GOT3 (cell line): ENCODE results near the gene IGHMBP2.
"Not testable (repeated sequence)": the region's sequence is repeated elsewhere in the genome, so short reads cannot be mapped to it uniquely, and the experiment has no call there.

ENCODE experiments used
- DNase-seq: peaks from one replicate; lab custom pipeline; 2025; ENCODE audit warnings: mixed read lengths; lab: John Stamatoyannopoulos, UW

IGHMBP2 gene

DNA sequence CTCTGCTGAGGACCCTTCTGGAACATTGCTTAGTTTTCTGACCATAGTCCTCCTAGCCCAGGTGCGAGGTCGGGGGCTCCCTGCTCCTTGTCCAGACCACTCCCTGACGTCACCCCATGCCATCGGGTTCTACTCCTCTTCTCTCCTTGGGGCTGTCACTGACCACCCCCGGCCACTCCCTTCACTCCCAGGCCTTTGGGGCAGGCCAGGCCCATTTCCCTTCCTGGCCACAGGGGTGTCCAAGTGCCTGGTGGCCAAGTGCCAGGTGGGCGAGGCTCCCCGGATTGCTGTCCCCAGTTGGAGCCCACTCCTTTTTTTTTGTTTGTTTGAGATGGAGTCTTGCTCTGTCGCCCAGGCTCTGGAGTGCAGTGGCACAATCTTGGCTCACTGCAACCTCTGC lies 57.6 kb downstream of the IGHMBP2 start:
- DNase-seq: no peak

DNA sequence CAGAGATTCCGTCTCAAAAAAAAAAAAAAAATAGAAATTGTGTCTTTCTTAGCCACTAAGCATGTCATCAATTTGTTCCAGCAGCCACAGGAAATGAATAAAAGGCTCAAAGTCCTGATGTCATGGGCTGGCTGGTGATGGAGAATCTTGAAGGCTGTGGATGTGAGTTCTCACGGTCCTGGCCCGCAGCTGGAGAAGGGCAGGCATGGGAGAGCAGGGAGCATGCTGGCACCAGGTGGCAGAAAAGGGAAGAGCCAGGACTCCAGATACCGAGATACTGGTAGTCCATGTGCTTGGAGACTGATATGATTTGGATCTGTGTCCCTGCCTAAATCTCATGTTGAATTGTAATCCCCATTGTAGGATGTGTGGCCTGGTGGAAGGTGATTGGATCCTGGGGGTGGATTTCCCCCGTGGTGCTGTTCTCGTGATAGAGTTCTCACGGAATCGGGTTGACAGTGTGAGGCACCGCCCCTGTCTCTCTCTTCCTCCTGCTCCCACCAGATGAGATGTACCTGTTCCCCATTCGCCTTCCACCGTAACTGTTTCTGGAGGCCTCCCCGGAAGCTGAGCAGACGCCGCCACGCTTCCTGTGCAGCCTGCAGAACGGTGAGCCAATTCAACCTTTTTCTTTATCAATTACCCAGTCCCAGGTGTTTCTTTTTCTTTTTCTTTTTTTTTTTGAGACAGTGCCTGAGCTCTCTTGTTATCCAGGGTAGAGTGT lies 59.0 kb downstream of the IGHMBP2 start:
- no peak for DNase-seq

DNA sequence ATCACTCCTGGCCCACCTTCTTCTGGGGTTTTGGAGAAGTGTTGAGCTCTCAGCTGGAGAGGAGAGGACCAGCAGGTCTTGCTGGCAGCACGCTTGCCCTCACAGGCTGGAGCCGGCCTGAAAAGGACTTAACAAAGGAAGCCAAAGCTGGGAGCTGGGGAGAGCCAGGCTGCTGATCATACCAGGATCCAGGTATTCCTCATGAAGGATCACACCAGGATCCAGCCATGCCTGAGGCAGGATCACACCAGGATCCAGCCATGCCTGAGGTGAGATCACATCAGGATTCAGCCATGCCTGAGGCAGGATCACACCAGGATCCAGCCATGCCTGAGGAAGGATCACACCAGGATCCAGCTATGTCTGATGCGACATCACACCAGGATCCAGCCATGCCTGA lies 60.1 kb downstream of the IGHMBP2 start:
- DNase-seq: no peak

DNA sequence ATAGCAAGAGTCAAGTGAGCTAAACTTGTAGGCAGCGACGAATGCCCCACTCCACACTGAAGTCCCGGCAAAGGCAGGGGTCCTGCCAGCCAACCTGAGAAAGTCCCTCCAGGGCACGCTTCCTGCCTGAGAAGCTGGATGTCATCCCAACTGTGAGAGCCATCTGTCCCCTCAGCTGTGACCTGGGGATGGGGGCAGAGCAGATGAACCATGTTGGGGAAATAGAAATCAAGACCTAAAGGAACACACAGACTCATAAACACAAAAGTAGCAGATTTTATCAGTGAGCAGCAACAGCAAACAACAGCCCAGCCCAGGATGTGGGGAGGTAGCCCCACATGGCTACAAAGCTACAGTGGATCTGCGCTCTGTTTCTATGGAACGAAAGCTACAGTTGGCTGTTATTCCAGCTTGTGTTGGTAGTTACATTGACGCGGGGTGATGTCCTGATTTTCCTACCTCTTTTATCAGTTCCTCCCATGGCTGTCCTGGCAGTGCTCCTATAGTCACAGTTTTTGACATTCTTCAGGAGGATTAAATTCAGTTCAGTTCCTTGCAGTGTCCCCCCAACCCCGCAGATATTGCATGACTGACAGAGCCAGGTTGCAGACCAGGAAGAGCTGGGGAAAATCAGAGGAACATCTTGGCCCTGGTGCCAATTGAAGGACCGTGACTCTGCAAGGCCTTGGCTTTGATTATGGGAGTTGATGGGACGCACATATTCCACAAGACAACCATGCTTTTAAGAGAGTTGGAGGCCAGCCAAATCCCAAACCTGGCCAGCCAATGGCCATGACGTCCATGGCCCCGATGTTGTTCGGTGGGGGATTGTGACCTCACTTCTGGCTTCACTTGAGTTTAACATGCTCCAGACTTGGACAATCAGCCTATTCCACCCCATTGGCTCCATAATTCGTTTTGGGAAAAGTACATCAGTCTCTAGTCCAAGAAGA lies 62.5 kb downstream of the IGHMBP2 start:
- DNase-seq: no peak

DNA sequence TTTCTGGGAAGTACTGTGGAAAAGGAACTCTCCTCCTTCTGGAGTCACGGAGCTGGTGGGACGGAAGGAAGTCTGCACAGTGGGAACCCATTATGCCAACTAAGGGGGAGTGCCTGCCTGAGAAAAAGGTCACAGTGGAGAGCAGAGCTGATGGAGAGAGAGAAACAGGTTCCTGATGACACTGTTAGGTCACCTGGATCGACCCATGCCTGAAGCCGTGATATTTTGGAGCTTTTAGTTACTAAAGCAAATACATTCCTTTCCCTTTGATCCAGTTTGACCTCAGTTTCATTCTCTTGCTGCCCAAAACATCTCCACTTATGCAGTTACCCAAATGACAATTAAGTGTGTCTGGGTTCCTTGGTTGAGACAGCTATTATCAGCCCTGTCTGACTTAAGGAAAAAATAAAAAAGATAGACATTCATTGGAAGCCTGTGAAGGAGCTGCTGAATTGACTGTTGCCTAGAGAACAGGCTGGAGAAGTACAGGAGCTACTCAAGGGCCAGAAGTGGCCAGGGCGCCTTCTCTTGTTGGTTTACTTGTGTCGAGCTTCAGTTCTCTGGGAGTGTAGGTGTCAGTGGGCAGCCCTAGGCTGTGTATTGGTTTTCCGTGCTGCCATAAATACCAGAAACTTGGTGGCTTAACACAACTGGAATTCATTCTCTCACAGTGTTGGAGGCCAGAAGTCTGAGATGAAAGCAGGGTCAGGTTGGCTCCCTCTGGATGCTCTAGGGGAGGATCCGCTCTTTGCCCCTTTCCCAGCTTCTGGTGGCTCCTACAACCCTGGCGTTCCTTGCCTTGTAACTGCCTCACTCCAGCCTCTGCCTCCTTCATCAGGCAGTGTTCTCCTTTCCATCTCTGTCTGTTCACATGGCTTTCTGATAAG lies 63.4 kb downstream of the IGHMBP2 start:
- no peak for DNase-seq

DNA sequence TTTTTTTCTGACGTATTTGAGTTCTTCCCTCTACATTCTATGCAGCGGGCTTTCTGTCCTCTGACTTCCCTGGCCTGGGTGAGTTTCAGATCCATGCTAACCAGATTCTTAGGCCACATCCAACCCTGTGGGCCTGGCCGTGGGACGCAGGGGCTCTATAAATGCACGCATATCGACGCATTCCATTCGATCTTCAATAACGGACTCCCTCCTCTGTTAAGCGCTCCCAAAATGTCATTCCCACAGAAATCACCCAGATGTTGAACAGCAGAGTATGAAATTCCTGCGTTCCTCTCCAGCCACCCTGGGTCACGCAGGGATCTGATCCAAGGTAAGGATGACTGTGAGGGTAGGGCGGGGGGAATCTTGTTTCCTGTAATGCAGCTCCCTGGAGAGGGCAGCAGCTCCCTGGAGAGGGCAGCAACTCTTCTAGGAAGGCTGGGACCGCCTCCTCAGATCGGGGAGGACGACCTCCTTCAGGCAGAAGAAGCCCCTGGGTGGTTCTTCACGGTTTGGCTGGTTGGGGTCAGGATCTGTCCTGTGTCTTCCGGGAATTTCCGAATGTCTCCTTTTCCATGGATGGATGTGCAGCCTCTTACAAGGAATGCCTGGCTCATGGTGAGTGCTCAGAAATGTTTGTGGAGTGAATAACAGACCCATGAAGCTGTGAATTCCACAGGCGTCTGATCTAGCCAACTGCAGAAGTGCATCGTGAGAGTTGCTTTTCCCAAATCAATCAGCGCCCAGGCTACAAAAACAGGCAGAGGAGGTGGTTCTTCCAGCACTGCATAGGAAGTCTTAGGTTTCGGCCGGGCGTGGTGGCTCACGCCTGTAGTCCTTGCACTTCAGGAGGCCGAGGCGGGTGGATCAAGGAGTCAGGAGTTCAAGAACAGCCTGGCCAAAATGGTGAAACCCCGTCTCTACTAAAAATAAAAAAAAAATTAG lies 64.9 kb downstream of the IGHMBP2 start:
- no peak for DNase-seq

DNA sequence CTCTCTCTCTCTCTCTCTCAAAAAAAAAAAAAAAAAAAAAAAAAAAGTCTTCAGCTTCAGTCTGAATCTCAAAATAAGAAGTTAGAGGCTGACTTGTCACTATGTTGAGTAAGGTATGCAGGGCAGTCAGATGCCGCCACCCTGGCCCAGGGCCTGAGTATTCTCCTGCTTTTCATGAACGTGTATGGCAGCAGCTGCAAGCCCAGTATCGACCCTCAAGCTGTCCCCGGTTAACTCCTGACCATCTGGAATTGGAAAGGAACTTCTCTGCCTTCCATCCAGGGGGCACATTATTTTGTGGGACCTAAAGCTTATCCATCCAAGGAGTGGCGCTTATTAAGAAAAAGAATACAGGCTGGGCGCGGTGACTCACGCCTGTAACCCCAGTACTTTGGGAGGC lies 65.7 kb downstream of the IGHMBP2 start:
- no peak for DNase-seq

DNA sequence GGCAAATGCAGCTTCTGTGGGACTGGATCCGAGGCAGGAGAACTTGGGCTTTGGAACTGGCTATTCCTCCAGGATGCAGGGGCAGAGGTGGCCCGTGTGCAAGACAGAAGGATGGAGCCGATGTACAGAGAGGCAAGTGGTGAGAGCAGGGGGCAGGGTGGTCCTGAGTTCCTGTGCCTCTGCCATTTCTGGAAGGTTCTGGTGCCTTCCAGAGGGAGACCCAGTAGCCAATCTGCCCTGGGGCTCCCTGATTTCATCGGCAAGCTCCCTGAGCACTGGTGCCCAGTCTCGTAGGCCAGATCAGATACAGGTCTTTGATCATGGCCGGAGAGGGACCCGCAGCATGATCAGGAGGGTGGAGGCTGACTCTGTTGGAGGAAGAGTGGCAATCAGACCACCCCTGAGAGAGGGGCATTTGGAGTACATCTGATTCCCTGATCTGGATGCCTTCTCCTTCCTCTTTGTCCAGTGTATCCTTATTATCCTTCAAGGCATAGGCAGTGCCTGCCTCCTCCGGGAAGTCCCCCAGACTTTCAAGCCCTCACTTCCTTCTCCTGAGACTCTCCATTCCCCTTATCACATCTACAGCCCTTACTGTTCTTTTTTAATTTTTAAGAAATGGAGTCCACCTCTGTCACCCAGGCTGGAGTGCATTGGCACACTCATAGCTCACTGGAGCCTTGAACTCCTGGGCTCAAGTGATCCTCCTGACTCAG lies 67.4 kb downstream of the IGHMBP2 start:
- DNase-seq: no peak

DNA sequence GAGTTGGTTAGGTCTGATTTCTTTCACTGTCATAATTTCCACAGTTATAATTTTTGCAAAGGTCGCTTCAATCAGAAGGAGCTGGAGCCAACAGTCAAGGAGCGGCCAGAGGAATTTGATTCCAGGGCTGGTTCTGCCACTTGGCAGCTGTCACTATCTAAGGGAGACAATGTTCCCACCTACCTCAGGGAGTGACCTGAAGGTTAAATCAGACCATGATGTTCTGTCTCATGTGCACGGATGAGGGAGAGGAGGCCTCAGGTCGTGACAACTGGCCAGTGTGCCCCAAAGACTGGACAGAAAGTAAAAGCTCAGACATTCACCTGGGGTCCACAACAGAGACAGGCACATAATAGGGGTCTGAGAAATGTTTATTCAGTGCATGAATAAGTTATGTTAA lies 69.5 kb downstream of the IGHMBP2 start:
- no peak for DNase-seq

DNA sequence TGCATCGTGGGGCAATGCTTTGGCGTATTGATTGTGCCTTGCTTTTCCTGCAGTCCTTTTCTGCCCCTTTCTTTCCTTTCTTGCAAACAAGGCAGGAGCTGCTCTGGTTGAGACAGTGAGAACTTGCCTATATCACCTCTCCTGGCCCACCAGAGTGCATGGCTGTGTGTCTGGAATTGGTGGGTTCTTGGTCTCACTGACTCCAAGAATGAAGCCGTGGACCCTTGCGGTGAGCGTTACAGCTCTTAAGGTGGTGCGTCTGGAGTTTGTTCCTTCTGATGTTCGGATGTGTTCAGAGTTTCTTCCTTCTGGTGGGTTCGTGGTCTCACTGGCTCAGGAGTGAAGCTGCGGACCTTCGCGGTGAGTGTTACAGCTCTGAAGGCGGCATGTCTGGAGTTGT lies 70.0 kb downstream of the IGHMBP2 start:
- DNase-seq: not testable (repeated sequence)

DNA sequence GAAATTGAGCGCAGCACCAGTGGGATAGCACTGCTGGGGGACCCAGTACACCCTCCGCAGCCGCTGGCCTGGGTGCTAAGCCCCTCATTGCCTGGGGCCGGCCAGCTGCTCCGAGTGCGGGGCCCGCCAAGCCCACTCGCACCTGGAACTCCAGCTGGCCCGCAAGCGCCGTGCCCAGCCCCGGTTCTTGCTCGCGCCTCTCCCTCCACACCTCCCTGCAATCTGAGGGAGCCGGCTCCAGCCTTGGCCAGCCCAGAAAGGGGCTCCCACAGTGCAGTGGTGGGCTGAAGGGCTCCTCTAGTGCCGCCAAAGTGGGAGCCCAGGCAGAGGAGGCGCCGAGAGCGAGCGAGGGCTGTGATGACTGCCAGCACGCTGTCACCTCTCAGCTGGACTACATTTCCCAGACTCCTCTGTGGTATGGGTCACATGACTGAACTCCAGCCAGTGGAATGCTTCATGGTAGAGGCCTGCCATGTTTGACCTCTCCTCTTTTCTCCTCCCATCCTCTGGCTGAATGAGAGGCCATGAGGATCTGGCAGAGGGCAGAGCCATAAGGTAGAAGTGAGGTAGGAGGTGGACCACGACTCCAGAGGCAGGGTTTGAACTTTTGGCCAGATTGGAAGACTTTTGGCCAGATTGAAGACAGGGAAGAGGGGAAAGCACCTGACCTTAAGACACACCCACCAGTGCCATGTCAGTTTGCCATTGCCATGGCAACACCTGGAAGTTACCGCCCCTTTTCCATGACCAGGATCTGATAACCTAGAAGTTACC lies 70.9 kb downstream of the IGHMBP2 start:
- DNase-seq: no peak

DNA sequence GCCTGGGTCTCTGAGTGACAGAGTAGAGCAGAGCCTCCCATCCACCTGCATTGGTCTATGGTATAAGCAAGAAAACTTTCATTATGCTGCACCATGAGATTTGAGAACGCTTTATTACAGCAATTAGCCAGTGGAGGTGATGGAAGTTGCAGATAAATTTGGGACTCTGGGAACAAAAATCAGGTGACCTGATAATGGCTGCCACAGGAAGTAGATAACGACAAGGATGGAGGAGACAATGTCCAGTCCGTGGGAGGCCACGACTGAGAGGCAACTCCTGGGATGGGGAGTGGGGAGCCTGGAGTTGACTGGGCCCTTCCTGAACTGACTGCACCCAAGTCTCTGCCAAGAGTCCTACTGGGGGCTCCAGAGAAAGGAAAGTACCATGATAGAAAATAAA lies 72.4 kb downstream of the IGHMBP2 start:
- DNase-seq: no peak

DNA sequence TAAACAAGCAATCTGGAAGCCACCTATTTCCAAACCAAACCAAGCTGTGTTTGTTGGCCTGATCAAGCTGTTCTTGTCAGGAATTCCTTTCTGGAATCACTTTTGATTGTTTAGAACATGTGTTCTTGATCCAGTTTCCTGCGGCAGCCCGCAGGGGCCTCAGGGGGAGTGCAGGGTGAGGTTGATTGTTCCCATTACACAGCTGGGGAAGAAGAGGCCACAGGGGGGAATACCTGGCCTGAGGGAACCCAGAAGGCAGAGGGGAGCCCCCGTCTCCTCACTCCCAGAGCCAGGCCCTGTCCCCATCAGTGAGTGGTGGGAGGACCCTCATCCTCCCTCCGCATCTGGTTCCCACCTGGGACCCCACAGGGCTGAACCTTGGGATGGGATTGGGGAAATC lies 72.9 kb downstream of the IGHMBP2 start:
- no peak for DNase-seq

DNA sequence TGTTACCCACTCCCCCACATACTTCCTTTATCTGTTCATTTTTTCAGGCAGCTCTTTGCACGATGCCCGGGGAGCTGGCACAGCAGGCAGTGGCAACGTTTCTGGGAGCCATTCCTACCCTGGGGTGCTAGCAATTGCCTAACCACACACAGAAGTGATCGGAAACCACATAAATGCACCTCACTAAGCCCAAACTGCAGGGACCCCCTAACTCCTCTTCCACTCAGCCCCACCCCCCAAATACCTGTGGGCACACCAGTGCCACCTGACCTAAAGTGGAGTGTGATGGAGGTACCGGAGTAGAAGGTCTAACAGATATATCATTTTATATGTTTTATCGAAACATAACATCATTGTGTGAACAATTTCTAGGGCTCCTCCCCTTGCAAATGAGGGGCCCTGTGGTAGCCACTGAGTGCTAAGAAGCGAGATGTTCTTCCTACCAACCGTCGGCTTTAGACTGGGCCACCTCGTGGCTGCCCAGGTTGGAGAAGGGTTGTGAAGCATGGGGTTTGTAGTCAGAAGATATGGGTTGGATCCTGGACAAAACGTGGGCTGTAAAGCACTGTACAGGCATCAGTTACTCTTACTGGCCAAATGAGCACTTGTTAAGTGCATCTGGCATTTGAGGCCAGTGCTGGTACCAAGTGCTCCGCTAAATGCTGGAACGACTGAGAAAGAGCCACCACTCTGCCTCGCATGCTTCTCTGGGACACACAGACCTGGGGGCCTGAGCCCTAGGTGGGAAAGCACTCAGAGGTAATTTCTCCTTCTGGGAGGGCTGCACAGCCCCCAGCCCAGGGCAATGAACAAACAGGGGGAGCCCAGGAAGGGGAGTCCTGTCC lies 74.3 kb downstream of the IGHMBP2 start:
- DNase-seq: no peak

DNA sequence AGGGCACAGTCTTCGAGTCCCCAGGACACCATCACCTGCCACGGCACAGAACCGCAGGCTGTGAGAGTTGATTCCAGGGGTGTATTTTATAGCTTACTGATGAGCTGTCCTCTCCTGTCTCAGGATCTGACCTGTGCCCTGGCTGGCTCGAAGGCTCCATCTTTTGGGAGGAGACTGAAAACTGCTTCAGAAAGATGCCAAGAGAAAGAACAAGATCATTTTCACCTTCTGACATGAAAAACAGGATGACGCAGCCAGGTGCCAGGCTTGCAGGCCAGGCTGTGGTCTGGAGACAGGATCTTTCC lies 74.9 kb downstream of the IGHMBP2 start:
- DNase-seq: no peak

DNA sequence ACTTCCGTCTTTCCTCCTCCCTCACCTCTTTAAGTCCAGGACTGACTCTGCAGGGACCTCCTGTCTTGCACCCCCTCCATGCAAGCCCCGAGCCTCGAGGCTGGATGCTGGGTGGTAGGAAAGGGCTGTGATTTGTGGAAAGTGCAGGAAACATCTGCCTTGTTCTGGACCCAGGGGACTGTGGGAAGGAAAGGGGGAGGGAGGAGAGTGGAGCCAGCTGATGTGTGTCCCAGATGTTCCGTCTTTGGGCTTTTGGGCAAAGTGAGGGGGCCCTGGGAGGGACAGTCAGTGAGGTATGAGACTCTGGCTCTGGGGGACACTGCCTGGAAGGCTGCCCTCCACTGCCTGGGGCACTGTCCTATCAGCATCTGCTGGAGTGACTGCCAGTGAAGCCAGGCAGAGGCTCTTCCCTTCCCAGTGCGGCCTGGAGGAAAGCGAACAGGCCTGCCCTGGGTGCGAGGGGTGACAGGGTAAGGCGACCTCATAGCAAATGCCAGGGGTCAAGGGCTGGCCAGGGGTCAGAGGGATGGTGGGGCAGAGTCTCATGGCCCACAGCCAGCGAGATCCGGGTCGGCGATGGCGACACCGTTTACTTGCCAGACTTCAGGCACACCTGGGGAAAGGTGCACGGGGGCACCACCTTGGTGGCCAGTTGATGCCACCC lies 75.4 kb downstream of the IGHMBP2 start:
- DNase-seq: no peak

DNA sequence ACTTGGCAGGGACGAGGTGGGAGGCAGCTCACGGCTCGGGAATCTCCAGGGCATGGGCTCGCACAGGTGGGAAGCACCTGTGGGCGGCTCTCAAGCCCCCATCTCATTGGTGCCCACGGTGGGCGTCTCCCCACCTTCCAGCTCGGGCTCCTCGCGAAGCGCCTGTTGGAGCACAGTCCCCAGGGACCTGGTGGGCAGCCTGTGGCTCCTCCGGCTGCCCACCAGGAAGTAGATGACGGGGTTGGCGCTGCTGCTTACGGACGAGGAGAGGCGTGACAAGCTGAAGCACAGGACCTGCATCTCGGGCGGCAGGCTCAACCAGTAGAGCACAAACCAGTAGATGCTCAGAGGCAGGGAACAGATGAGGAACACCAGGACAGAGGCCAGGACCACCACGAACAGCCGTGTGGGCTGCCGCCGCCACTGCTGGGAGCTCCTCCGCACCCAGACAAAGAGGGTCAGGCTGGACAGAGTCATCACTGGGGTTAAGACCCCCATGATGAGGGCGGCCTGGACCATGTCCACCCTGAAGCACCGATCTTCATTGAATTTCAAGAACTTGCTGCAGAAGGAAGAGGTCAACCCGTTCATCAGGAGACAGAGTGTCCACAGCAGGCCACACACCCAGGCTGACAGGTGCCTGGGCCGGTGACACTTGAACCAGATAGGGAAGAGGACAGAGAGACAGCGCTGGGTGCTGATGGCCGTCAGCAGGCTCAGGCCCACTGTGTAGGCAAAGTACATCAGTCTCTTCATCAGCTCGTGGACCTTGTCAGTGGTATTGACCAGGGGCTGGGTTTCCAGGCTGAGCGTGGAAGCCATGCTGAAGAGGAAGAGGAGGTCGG lies 76.5 kb downstream of the IGHMBP2 start:
- no peak for DNase-seq

DNA sequence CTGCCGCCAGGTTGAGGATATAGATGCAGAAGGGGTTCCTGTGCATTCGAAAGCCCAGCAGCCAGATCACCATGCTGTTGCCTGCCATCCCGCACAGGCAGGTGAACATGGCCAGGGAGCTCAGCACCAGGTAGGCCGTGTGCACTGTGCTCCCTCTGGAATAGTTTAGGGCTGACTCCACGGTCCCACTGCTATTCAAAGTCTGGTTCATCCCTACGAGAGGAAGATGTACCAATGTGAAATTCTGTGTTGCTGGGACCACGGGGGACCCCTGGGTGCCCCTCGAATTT lies 77.0 kb downstream of the IGHMBP2 start, which contains the start of gene MRGPRD:
TSS of gene MRGPRD (minus strand) at position 211 of the 290 bp plus-strand sequence. CDS start at position 211, 0 bp downstream.
- no peak for DNase-seq
